WTC11 (cell line): ENCODE results near the gene FAM32A. TPM values are rescaled to one million over a fixed set of nuclear protein-coding genes. Genes with fewer than 3 reads are reported as not detected.
"Not testable (repeated sequence)": the region's sequence is repeated elsewhere in the genome, so short reads cannot be mapped to it uniquely, and the experiment has no call there.

Source experiments
- ATAC-seq: fragments of 200-7000 bp; cut with Tn5 transposase; 2 replicates; pipeline ENCODE4 v1.10.0; 2021; ENCODE audit warnings: mild to moderate bottlenecking, moderate library complexity
- CTCF ChIA-PET: fragments of 300-600 bp; sonication (Branson Sonifier 250); formaldehyde crosslinking; loops from one replicate; lab custom pipeline; 2021; ENCODE audit warnings: antibody characterized with exemption; lab: Charles Lee
- POLR2A ChIA-PET: fragments of 350-600 bp; sonication (Branson Sonifier 250); formaldehyde crosslinking; loops from one replicate; lab custom pipeline; 2021; ENCODE audit warnings: antibody characterized with exemption; lab: Charles Lee
- DNase-seq: peaks from one replicate; pipeline ENCODE4 v3.0.0; 2021; ENCODE audit warnings: low spot score
- H3K27ac Mint-ChIP-seq: 2 replicates; pipeline ENCODE4 v1.8.0; 2021; ENCODE audit warnings: mixed read lengths
- H3K27me3 Mint-ChIP-seq: 2 replicates; pipeline ENCODE4 v1.8.0; 2021; ENCODE audit warnings: low read depth, mild to moderate bottlenecking, moderate library complexity, mixed read lengths
- H3K36me3 Mint-ChIP-seq: 2 replicates; pipeline ENCODE4 v1.8.0; 2021; ENCODE audit warnings: mixed read lengths
- H3K4me1 Mint-ChIP-seq: 2 replicates; pipeline ENCODE4 v1.8.0; 2022; ENCODE audit warnings: mixed read lengths
- H3K4me3 Mint-ChIP-seq: 2 replicates; pipeline ENCODE4 v1.8.0; 2021; ENCODE audit warnings: mild to moderate bottlenecking, moderate library complexity, mixed read lengths
- H3K9me3 Mint-ChIP-seq: 2 replicates; pipeline ENCODE4 v1.8.0; 2021; ENCODE audit warnings: mixed read lengths
- ATF1 ChIP-seq: sonication (generic); formaldehyde crosslinking; IDR thresholded peaks from 2 replicates; pipeline ENCODE4 v1.8.1; 2023; ENCODE audit warnings: mild to moderate bottlenecking, moderate library complexity, missing genetic modification reagents
- CBFB ChIP-seq: sonication (generic); formaldehyde crosslinking; IDR thresholded peaks from 2 replicates; pipeline ENCODE4 v1.8.1; 2022; ENCODE audit warnings: mild to moderate bottlenecking, low read depth, missing genetic modification reagents
- EMX1 ChIP-seq: fragments of 250-450 bp; sonication (Bioruptor Pico); IDR thresholded peaks from 2 replicates; pipeline ENCODE4 v1.8.0; 2021; ENCODE audit warnings: mild to moderate bottlenecking
- ESRRA ChIP-seq: sonication (generic); formaldehyde crosslinking; IDR thresholded peaks from 2 replicates; pipeline ENCODE4 v1.8.1; 2022; ENCODE audit warnings: mild to moderate bottlenecking, missing genetic modification reagents, borderline replicate concordance
- FOXK1 ChIP-seq: sonication (generic); formaldehyde crosslinking; IDR thresholded peaks from 2 replicates; pipeline ENCODE4 v1.8.0; 2022; ENCODE audit warnings: mild to moderate bottlenecking, moderate library complexity, missing genetic modification reagents
- FOXP1 ChIP-seq: sonication (generic); formaldehyde crosslinking; IDR thresholded peaks from 2 replicates; pipeline ENCODE4 v1.8.0; 2022; ENCODE audit warnings: missing genetic modification reagents, mild to moderate bottlenecking, moderate library complexity, borderline replicate concordance
- GTF2I ChIP-seq: fragments of 250-450 bp; sonication (Bioruptor Pico); conservative IDR thresholded peaks from 2 replicates; pipeline ENCODE4 v1.4.0; 2021; ENCODE audit warnings: mild to moderate bottlenecking
- JUN ChIP-seq: sonication (generic); formaldehyde crosslinking; IDR thresholded peaks from 2 replicates; pipeline ENCODE4 v1.8.0; 2023; ENCODE audit warnings: mild to moderate bottlenecking, missing genetic modification reagents
- MYBL2 ChIP-seq: sonication (generic); formaldehyde crosslinking; IDR thresholded peaks from 2 replicates; pipeline ENCODE4 v1.8.1; 2023; ENCODE audit warnings: mild to moderate bottlenecking, moderate library complexity, missing genetic modification reagents
- NFATC4 ChIP-seq: fragments of 250-450 bp; sonication (Bioruptor Pico); IDR thresholded peaks from 2 replicates; pipeline ENCODE4 v1.9.0; 2021; ENCODE audit warnings: mild to moderate bottlenecking
- NFE2L1 ChIP-seq: sonication (generic); formaldehyde crosslinking; IDR thresholded peaks from 2 replicates; pipeline ENCODE4 v1.8.1; 2023; ENCODE audit warnings: missing genetic modification reagents
- NFYB ChIP-seq: sonication (generic); formaldehyde crosslinking; conservative IDR thresholded peaks from 2 replicates; pipeline ENCODE4 v1.8.0; 2022; ENCODE audit warnings: low read depth, missing genetic modification reagents
- NR2C2 ChIP-seq: sonication (generic); formaldehyde crosslinking; IDR thresholded peaks from 2 replicates; pipeline ENCODE4 v1.8.0; 2022; ENCODE audit warnings: mild to moderate bottlenecking, missing genetic modification reagents
- NR3C1 ChIP-seq: sonication (generic); formaldehyde crosslinking; conservative IDR thresholded peaks from 2 replicates; pipeline ENCODE4 v1.8.1; 2023; ENCODE audit warnings: low read depth, mild to moderate bottlenecking, missing genetic modification reagents
- RORB ChIP-seq: fragments of 250-450 bp; sonication (Bioruptor Pico); IDR thresholded peaks from 2 replicates; pipeline ENCODE4 v1.9.0; 2021; ENCODE audit warnings: mild to moderate bottlenecking
- SMAD4 ChIP-seq: sonication (generic); formaldehyde crosslinking; IDR thresholded peaks from 2 replicates; pipeline ENCODE4 v1.8.0; 2022; ENCODE audit warnings: mild to moderate bottlenecking, missing genetic modification reagents
- ZBTB43 ChIP-seq: sonication (generic); formaldehyde crosslinking; IDR thresholded peaks from 2 replicates; pipeline ENCODE4 v1.8.1; 2023; ENCODE audit warnings: mild to moderate bottlenecking, missing genetic modification reagents
- ZNF232 ChIP-seq: sonication (generic); formaldehyde crosslinking; IDR thresholded peaks from 2 replicates; pipeline ENCODE4 v1.8.0; 2022; ENCODE audit warnings: mild to moderate bottlenecking, missing genetic modification reagents
- ZNF263 ChIP-seq: sonication (generic); formaldehyde crosslinking; IDR thresholded peaks from 2 replicates; pipeline ENCODE4 v1.8.1; 2022; ENCODE audit warnings: low read depth, mild to moderate bottlenecking, moderate library complexity, missing genetic modification reagents
- ZNF317 ChIP-seq: sonication (generic); formaldehyde crosslinking; IDR thresholded peaks from 2 replicates; pipeline ENCODE4 v1.8.1; 2023; ENCODE audit warnings: low read depth, mild to moderate bottlenecking, moderate library complexity, missing genetic modification reagents, borderline replicate concordance
- ZNF671 ChIP-seq: fragments of 250-450 bp; sonication (Bioruptor Pico); IDR thresholded peaks from 2 replicates; pipeline ENCODE4 v1.8.0; 2021; ENCODE audit warnings: mild to moderate bottlenecking
- ZSCAN18 ChIP-seq: fragments of 250-450 bp; sonication (Bioruptor Pico); IDR thresholded peaks from 2 replicates; pipeline ENCODE4 v2.1.2; 2022; ENCODE audit warnings: mild to moderate bottlenecking, moderate library complexity
- total RNA-seq: library from RNA; stranded (reverse); gene quantifications from 3 replicates; pipeline ENCODE4 v1.2.3, GENCODE V29; 2021
- TF ChIP-seq, protein P1 (sequence below): sonication (generic); formaldehyde crosslinking; IDR thresholded peaks from 2 replicates; pipeline ENCODE4 v1.8.0; 2022; ENCODE audit warnings: mild to moderate bottlenecking, missing genetic modification reagents
- TF ChIP-seq, protein P2 (sequence below): sonication (generic); formaldehyde crosslinking; IDR thresholded peaks from 2 replicates; pipeline ENCODE4 v1.8.1; 2022; ENCODE audit warnings: low read depth, mild to moderate bottlenecking, moderate library complexity, missing genetic modification reagents, borderline replicate concordance
- TF ChIP-seq, protein P3 (sequence below): fragments of 250-450 bp; sonication (Bioruptor Pico); IDR thresholded peaks from 2 replicates; pipeline ENCODE4 v1.9.0; 2021; ENCODE audit warnings: mild to moderate bottlenecking
- TF ChIP-seq, protein P4 (sequence below): sonication (generic); formaldehyde crosslinking; IDR thresholded peaks from 2 replicates; pipeline ENCODE4 v1.8.0; 2022; ENCODE audit warnings: mild to moderate bottlenecking, missing genetic modification reagents

The FAM32A gene
- total RNA-seq, 1 experiment from 2014 or later = 62.2 TPM

DNA sequence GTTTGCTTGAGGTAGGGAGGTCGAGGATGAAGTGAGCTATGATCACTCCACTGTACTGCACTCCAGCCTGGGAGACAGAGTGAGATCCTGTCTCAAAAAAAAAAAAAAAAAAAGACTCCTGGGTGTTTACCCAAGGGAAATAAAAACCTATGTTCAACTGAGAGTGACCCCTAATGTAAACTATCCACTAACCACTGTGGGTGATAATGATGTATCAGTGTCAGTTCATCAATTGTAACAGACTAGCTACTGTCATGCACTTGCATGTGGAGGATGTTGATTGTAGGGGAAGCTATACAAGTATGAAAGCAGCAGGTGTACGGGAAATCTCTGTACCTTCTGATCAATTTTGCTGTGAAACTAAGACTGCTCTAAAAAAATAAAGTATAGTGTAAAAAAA is 9.3 kb upstream of the FAM32A start:
- POLR2A ChIA-PET = no interaction called here
- DNase-seq = no peak

GRCh38 chr19:16178866-16179265 is 6.3 kb upstream of the FAM32A start:
- H3K27ac Mint-ChIP-seq, DNase-seq, H3K27me3 Mint-ChIP-seq, H3K4me3 Mint-ChIP-seq, CTCF ChIA-PET, POLR2A ChIA-PET, H3K4me1 Mint-ChIP-seq, H3K36me3 Mint-ChIP-seq, ATAC-seq: not testable (repeated sequence)
- peaks cover 11% of the 10 kb centered on the region; the same call in 1 of the 2 replicates for H3K9me3 Mint-ChIP-seq

More for the DNA sequence above, 9.3 kb upstream of the FAM32A start:
- Mint-ChIP-seq H3K4me1 (no peaks in the 10 kb centered on the region), H3K27me3 (peaks cover 7% of the 10 kb centered on the region), H3K4me3 (no peak overlapping the region), H3K27ac (no peak overlapping the region), H3K36me3 (no peaks in the 10 kb centered on the region), H3K9me3 (peaks cover 11% of the 10 kb centered on the region; the same call in 1 of the 2 replicates)
- ATAC-seq = no peak
- TF ChIP-seq SMAD4 (no peak), NFATC4 (CRISPR knock-in tag) (no peak), RORB (CRISPR knock-in tag) (no peak), ZNF263 (CRISPR knock-in tag) (no peak), FOXP1 (CRISPR knock-in tag) (no peak), ZSCAN18 (CRISPR knock-in tag) (no peak), NFE2L1 (CRISPR knock-in tag) (no peak), FOXK1 (no peak), JUN (CRISPR knock-in tag) (no peak), EMX1 (CRISPR knock-in tag) (no peak), MYBL2 (no peak), ZNF671 (no peak), ZBTB43 (CRISPR knock-in tag) (no peak), ATF1 (CRISPR knock-in tag) (no peak)
- TF ChIP-seq, protein P1, sequence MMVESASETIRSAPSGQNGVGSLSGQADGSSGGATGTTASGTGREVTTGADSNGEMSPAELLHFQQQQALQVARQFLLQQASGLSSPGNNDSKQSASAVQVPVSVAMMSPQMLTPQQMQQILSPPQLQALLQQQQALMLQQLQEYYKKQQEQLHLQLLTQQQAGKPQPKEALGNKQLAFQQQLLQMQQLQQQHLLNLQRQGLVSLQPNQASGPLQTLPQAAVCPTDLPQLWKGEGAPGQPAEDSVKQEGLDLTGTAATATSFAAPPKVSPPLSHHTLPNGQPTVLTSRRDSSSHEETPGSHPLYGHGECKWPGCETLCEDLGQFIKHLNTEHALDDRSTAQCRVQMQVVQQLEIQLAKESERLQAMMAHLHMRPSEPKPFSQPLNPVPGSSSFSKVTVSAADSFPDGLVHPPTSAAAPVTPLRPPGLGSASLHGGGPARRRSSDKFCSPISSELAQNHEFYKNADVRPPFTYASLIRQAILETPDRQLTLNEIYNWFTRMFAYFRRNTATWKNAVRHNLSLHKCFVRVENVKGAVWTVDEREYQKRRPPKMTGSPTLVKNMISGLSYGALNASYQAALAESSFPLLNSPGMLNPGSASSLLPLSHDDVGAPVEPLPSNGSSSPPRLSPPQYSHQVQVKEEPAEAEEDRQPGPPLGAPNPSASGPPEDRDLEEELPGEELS (CRISPR knock-in tag) = no peak
- TF ChIP-seq, protein P2, sequence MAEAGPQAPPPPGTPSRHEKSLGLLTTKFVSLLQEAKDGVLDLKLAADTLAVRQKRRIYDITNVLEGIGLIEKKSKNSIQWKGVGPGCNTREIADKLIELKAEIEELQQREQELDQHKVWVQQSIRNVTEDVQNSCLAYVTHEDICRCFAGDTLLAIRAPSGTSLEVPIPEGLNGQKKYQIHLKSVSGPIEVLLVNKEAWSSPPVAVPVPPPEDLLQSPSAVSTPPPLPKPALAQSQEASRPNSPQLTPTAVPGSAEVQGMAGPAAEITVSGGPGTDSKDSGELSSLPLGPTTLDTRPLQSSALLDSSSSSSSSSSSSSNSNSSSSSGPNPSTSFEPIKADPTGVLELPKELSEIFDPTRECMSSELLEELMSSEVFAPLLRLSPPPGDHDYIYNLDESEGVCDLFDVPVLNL (CRISPR knock-in tag) = no peak
- CTCF ChIA-PET = interaction anchor here (0.6 to 1.2 kb wide), 3 partner anchors 9 to 1439 kb away, joined by 3 to 5 read pairs (median 3); partner anchors contain the start of gene FAM32A

DNA sequence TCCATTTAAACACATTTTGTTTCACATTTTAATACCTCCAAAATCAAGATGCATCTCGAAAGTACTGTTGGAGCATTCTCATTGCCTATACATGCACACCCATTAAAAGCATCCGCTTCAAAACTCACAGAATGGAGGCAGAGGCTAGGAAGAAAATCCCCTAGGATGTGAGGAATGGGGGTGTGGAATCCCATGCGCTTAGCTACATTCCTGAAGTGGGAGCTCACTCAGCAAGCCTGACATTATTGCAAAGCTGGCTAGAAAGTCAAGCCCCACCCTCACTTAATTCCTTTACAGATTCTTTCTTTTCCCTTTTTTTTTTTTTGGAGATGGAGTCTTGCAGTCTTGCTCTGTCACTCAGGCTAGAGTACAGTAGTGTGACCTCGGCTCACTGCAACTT is 4.6 kb upstream of the FAM32A start:
- ATAC-seq (no peak), DNase-seq (no peak)
- H3K36me3 Mint-ChIP-seq = peaks cover 3% of the 10 kb centered on the region; the same call in 1 of the 2 replicates
- H3K4me3 Mint-ChIP-seq = no peak overlapping the region
- ChIA-PET CTCF (interaction anchor here (0.7 to 3.2 kb wide), 5 partner anchors 17 to 155 kb away, joined by 3 to 13 read pairs (median 4); partner anchors contain the start of gene AP1M1), POLR2A (interaction anchor here (0.7 kb wide), 1 partner anchor 190 kb away, joined by 4 read pairs; no protein-coding TSS in a partner anchor)
- peaks cover 5% of the 10 kb centered on the region for H3K27me3 Mint-ChIP-seq
- 0 out of 2 replicates have a peak, but pooled peaks cover 2% of the 10 kb centered on the region for H3K4me1 Mint-ChIP-seq
- peaks cover 6% of the 10 kb centered on the region; the same call in 1 of the 2 replicates for H3K9me3 Mint-ChIP-seq
- H3K27ac Mint-ChIP-seq = no peak overlapping the region
- TF ChIP-seq NFYB (CRISPR knock-in tag) = no peak
- TF ChIP-seq, protein P3, sequence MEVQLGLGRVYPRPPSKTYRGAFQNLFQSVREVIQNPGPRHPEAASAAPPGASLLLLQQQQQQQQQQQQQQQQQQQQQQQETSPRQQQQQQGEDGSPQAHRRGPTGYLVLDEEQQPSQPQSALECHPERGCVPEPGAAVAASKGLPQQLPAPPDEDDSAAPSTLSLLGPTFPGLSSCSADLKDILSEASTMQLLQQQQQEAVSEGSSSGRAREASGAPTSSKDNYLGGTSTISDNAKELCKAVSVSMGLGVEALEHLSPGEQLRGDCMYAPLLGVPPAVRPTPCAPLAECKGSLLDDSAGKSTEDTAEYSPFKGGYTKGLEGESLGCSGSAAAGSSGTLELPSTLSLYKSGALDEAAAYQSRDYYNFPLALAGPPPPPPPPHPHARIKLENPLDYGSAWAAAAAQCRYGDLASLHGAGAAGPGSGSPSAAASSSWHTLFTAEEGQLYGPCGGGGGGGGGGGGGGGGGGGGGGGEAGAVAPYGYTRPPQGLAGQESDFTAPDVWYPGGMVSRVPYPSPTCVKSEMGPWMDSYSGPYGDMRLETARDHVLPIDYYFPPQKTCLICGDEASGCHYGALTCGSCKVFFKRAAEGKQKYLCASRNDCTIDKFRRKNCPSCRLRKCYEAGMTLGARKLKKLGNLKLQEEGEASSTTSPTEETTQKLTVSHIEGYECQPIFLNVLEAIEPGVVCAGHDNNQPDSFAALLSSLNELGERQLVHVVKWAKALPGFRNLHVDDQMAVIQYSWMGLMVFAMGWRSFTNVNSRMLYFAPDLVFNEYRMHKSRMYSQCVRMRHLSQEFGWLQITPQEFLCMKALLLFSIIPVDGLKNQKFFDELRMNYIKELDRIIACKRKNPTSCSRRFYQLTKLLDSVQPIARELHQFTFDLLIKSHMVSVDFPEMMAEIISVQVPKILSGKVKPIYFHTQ (CRISPR knock-in tag) = no peak
- TF ChIP-seq CBFB (CRISPR knock-in tag) = no peak
- TF ChIP-seq ZNF232 (CRISPR knock-in tag) = no peak
- no peak for TF ChIP-seq ESRRA
- TF ChIP-seq ZNF317 (CRISPR knock-in tag) = no peak
- TF ChIP-seq, protein P4, sequence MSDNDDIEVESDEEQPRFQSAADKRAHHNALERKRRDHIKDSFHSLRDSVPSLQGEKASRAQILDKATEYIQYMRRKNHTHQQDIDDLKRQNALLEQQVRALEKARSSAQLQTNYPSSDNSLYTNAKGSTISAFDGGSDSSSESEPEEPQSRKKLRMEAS = no peak
- TF ChIP-seq NR2C2 (CRISPR knock-in tag) = no peak
- TF ChIP-seq GTF2I (CRISPR knock-in tag) = no peak
- TF ChIP-seq NR3C1 = no peak
